ENCODE measurements around the gene STRAP. TPM values are rescaled to one million over a fixed set of nuclear protein-coding genes. Genes with fewer than 3 reads are reported as not detected.
A peak's percentile ranks its signal among the peaks of the same experiment; 100 is the strongest.

Gene STRAP
- total RNA-seq, 1 experiment from 2014 or later = 210 TPM

DNA sequence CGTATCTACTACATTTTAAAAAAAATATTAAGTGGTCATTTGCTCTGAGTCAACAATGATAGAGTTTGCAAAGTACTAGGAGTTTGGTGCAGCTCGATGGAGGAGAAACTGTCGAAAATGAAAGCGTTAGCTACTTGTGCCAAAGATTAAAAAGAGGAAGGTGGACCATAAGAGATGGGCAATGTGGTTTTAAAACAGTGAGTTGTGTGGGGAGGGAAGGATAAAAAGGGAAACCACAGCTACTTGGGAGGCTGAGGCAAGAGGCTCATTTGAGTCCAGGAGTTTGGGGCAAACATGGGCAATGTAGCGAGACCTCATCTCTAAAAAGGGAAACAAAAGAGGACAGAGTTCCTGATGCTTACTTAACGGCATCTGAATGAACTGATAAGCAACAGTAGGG, 18.2 kb upstream of the STRAP start:
- no peaks in the 10 kb centered on the region for H3K27me3 ChIP-seq (ENCODE audit: insufficient read depth, low read length)
- no peak overlapping the region for H3K23ac ChIP-seq (ENCODE audit: insufficient read length, low read depth, low read length)
- WGBS (ENCODE audit: extremely low coverage, insufficient read length, low lambda C conversion rate) = no CpG with 5 or more reads among the region's 6 CpGs
- H3K4me2 ChIP-seq (ENCODE audit: insufficient read depth, insufficient read length, low read length) = no peak overlapping the region
- H3K9ac ChIP-seq (ENCODE audit: extremely low read depth, insufficient read length, low read length) = no peak overlapping the region
- TF ChIP-seq, protein P1, sequence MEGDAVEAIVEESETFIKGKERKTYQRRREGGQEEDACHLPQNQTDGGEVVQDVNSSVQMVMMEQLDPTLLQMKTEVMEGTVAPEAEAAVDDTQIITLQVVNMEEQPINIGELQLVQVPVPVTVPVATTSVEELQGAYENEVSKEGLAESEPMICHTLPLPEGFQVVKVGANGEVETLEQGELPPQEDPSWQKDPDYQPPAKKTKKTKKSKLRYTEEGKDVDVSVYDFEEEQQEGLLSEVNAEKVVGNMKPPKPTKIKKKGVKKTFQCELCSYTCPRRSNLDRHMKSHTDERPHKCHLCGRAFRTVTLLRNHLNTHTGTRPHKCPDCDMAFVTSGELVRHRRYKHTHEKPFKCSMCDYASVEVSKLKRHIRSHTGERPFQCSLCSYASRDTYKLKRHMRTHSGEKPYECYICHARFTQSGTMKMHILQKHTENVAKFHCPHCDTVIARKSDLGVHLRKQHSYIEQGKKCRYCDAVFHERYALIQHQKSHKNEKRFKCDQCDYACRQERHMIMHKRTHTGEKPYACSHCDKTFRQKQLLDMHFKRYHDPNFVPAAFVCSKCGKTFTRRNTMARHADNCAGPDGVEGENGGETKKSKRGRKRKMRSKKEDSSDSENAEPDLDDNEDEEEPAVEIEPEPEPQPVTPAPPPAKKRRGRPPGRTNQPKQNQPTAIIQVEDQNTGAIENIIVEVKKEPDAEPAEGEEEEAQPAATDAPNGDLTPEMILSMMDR (conservative IDR thresholded peaks at IDR 0.05) = no peak
- no peak overlapping the region for H4K91ac ChIP-seq (ENCODE audit: insufficient read length, low read depth, low read length)
- H4K20me1 ChIP-seq (ENCODE audit: control insufficient read depth, insufficient read depth, insufficient read length) = no peaks in the 10 kb centered on the region
- H2BK15ac ChIP-seq (ENCODE audit: low read depth, low read length) = no peak overlapping the region
- H2AK5ac ChIP-seq (ENCODE audit: insufficient read length, low read length) = no peak overlapping the region
- H3K4ac ChIP-seq (ENCODE audit: low read depth, low read length) = no peak overlapping the region
- H3K4me3 Mint-ChIP-seq = no peak overlapping the region
- no peaks in the 10 kb centered on the region for H3K79me2 ChIP-seq (ENCODE audit: insufficient read depth, low read length)
- peak overlapping the region; percentile 45 for H2BK20ac ChIP-seq (ENCODE audit: low read depth, low read length, poor library complexity, severe bottlenecking)
- peaks cover 2% of the 10 kb centered on the region; the same call in 1 of the 2 replicates for H3K4me1 ChIP-seq (ENCODE audit: insufficient read depth, low read length)
- H3K23me2 ChIP-seq (ENCODE audit: insufficient read length, low read depth, low read length, poor library complexity, severe bottlenecking) = no peaks in the 10 kb centered on the region
- no peaks in the 10 kb centered on the region for H3K79me1 ChIP-seq (ENCODE audit: insufficient read depth, low read depth, low read length, poor library complexity, severe bottlenecking)
- H3K18ac ChIP-seq (ENCODE audit: insufficient read length, low read depth, low read length) = no peak overlapping the region
- no peaks in the 10 kb centered on the region for H3K9me3 Mint-ChIP-seq
- no peak overlapping the region; the same call in 1 of the 2 replicates for H3K14ac ChIP-seq (ENCODE audit: insufficient read depth, low read length)
- H2AFZ ChIP-seq (ENCODE audit: low read length) = peak overlapping the region; percentile 48
- no peak overlapping the region for H3K27ac ChIP-seq (ENCODE audit: insufficient read length, low read depth, low read length)
- no peaks in the 10 kb centered on the region for H3K36me3 Mint-ChIP-seq (ENCODE audit: insufficient read depth in 1 of 3, low read depth in 3 of 3)
- no peak overlapping the region for H2BK120ac ChIP-seq (ENCODE audit: low read depth, low read length, poor library complexity, severe bottlenecking)
- DNase-seq = no peak
- H3K27me3 Mint-ChIP-seq (ENCODE audit: low read depth) = no peaks in the 10 kb centered on the region
- H3T11ph ChIP-seq (ENCODE audit: low read length) = no peak overlapping the region
- H3K4me1 Mint-ChIP-seq = peaks cover 18 to 22% of the 10 kb centered on the region in 2 experiments
- no peaks in the 10 kb centered on the region for H3K9me3 ChIP-seq (ENCODE audit: control insufficient read depth, low read depth, low read length)
- no peak overlapping the region for H2BK12ac ChIP-seq (ENCODE audit: insufficient read length, low read depth, low read length)
- no peak overlapping the region for H3K56ac ChIP-seq (ENCODE audit: insufficient read length, low read depth, low read length)
- no peak overlapping the region for H4K8ac ChIP-seq (replicated peaks; ENCODE audit: insufficient read length, low read depth, low read length)
- H4K5ac ChIP-seq (ENCODE audit: insufficient read length, low read depth, low read length) = no peak overlapping the region
- H2BK5ac ChIP-seq (ENCODE audit: insufficient read length, low read length) = no peak overlapping the region
- H3K27ac Mint-ChIP-seq = peak overlapping the region in 1 of 3 experiments; percentile 7; a peak in 1 of 7 replicates
